Kidney epithelial cell (primary cell): ENCODE measurements around the gene TRIP13. TPM values are rescaled to one million over a fixed set of nuclear protein-coding genes. Genes with fewer than 3 reads are reported as not detected.

Experiments used
- DNase-seq: peaks from one replicate; pipeline ENCODE4 v3.0.0-alpha.2; 2010; ENCODE audit warnings: low read depth
- H3K27me3 ChIP-seq: 2 replicates; pipeline ENCODE4 v1.6.0; 2011; ENCODE audit warnings: low read length; ENCODE audit not compliant: control insufficient read depth, insufficient read depth
- H3K36me3 ChIP-seq: 2 replicates; pipeline ENCODE4 v1.5.1; 2011; ENCODE audit warnings: low read length; ENCODE audit not compliant: control insufficient read depth, insufficient read depth
- H3K4me3 ChIP-seq: 2 replicates; pipeline ENCODE4 v1.5.1; 2011; ENCODE audit warnings: low read depth, mild to moderate bottlenecking, control low read depth, low read length
- CTCF ChIP-seq: IDR thresholded peaks from 2 replicates; pipeline ENCODE4 v1.5.1; 2011; ENCODE audit warnings: mild to moderate bottlenecking, moderate library complexity, low read length, control low read depth, inconsistent platforms; ENCODE audit not compliant: insufficient read depth, poor library complexity, severe bottlenecking
- total RNA-seq: library from RNA; depleted of rRNA; stranded (reverse); fragments of >200 nt; gene quantifications from 2 replicates; pipeline ENCODE4 v1.2.3, GENCODE V29; 2015

TRIP13 gene
- total RNA-seq, 1 donor from 2014 or later, result 7.4 TPM

- Histone ChIP-seq H3K36me3 (no peaks in the 10 kb centered on the region), H3K27me3 (no peaks in the 10 kb centered on the region)
Observed at GRCh38 chr5:889075-889710, 3.5 kb upstream of the TRIP13 start.

GRCh38 chr5:891117-891836 is 1.4 kb upstream of the TRIP13 start:
- H3K4me3 ChIP-seq, result peak overlapping the region; percentile 84
- no peaks in the 10 kb centered on the region for H3K27me3 ChIP-seq
- H3K36me3 ChIP-seq, result no peaks in the 10 kb centered on the region
- DNase-seq, result no peak
- no peak for TF ChIP-seq CTCF

More at GRCh38 chr5:889075-889710, 3.5 kb upstream of the TRIP13 start:
- DNase-seq, result no peak
- no peak overlapping the region for H3K4me3 ChIP-seq
- TF ChIP-seq CTCF, result no peak

GRCh38 chr5:891837-892393 is 769 bp upstream of the TRIP13 start:
- peak overlapping the region; percentile 84 for H3K4me3 ChIP-seq
- H3K36me3 ChIP-seq, result no peaks in the 10 kb centered on the region
- DNase-seq, result no peak
- no peaks in the 10 kb centered on the region for H3K27me3 ChIP-seq
- no peak for TF ChIP-seq CTCF

- H3K36me3 ChIP-seq, result no peaks in the 10 kb centered on the region
- H3K27me3 ChIP-seq, result no peaks in the 10 kb centered on the region
- H3K4me3 ChIP-seq, result peak overlapping the region; percentile 84
- no peak for TF ChIP-seq CTCF
- no peak for DNase-seq
Observed at GRCh38 chr5:893137-893506, 438 bp downstream of the TRIP13 start.

- Histone ChIP-seq H3K4me3 (peak overlapping the region; percentile 84), H3K27me3 (no peaks in the 10 kb centered on the region), H3K36me3 (no peaks in the 10 kb centered on the region)
- DNase-seq, result no peak
- no peak for TF ChIP-seq CTCF
Observed at GRCh38 chr5:893711-894110, 1.0 kb downstream of the TRIP13 start.
